SKM-1 treated with dmso at 0.1 percent for 144 hours (cell line): ENCODE measurements around the gene DIP2C.

Source experiments
- DNase-seq: peaks from one replicate; lab custom pipeline; 2025; ENCODE audit not compliant: unreplicated experiment; lab: John Stamatoyannopoulos, UW

The DIP2C gene

GRCh38 chr10:558364-558763 is 131.1 kb downstream of the DIP2C start:
- DNase-seq = no peak

GRCh38 chr10:557792-558328 is 131.6 kb downstream of the DIP2C start:
- DNase-seq = no peak

GRCh38 chr10:556971-557637 is 132.4 kb downstream of the DIP2C start:
- no peak for DNase-seq

GRCh38 chr10:555682-556350 is 133.7 kb downstream of the DIP2C start:
- DNase-seq = no peak

GRCh38 chr10:555281-555680 is 134.2 kb downstream of the DIP2C start:
- DNase-seq = no peak

GRCh38 chr10:554182-554848 is 135.2 kb downstream of the DIP2C start:
- no peak for DNase-seq

GRCh38 chr10:553233-553632 is 136.2 kb downstream of the DIP2C start:
- no peak for DNase-seq

GRCh38 chr10:552679-553078 is 136.8 kb downstream of the DIP2C start:
- DNase-seq = no peak

- no peak for DNase-seq
Observed at GRCh38 chr10:551373-552252, 137.9 kb downstream of the DIP2C start.

- DNase-seq = no peak
Observed at GRCh38 chr10:550665-551372, 138.6 kb downstream of the DIP2C start.

- DNase-seq = no peak
Observed at GRCh38 chr10:549391-549790, 140.1 kb downstream of the DIP2C start.

- no peak for DNase-seq
Observed at GRCh38 chr10:548238-548901, 141.1 kb downstream of the DIP2C start.

GRCh38 chr10:547591-548081 is 141.8 kb downstream of the DIP2C start:
- DNase-seq = no peak

- no peak for DNase-seq
Observed at GRCh38 chr10:546971-547590, 142.4 kb downstream of the DIP2C start.

- no peak for DNase-seq
Observed at GRCh38 chr10:546451-546850, 143.0 kb downstream of the DIP2C start.

- DNase-seq = no peak
Observed at GRCh38 chr10:543862-544822, 145.3 kb downstream of the DIP2C start.

GRCh38 chr10:543131-543530 is 146.3 kb downstream of the DIP2C start:
- no peak for DNase-seq

GRCh38 chr10:541750-542371 is 147.6 kb downstream of the DIP2C start:
- DNase-seq = no peak
